GM23338 (cell line): Measurements from ENCODE around the gene ACOXL. TPM values are rescaled to one million over a fixed set of nuclear protein-coding genes. Genes with fewer than 3 reads are reported as not detected.

Experiments
- ATAC-seq: fragments of 200-7000 bp; cut with Tn5 transposase; 3 replicates; pipeline ENCODE4 v1.9.1; 2020
- DNase-seq: peaks from one replicate; pipeline ENCODE4 v3.0.0-alpha.2; 2015; ENCODE audit warnings: low spot score
- H2AFZ ChIP-seq: fragments of 200-600 bp; sonication (generic); 2 replicates; pipeline ENCODE4 v1.8.0; 2016; ENCODE audit warnings: antibody characterized with exemption, mild to moderate bottlenecking, moderate library complexity
- H3F3A ChIP-seq: fragments of 200-600 bp; sonication (generic); replicated peaks from 2 replicates; pipeline ENCODE4 v1.8.0; 2017; ENCODE audit warnings: antibody characterized with exemption, mixed run types, low read depth
- H3K27ac ChIP-seq: fragments of 200-600 bp; sonication (generic); 2 replicates; pipeline ENCODE4 v1.6.1; 2016; ENCODE audit warnings: low read depth
- H3K27me3 ChIP-seq: fragments of 200-600 bp; sonication (generic); 2 replicates; pipeline ENCODE4 v1.8.0; 2016; ENCODE audit warnings: mild to moderate bottlenecking, mixed run types, moderate library complexity; ENCODE audit not compliant: insufficient read depth
- H3K36me3 ChIP-seq: fragments of 200-600 bp; sonication (generic); 2 replicates; pipeline ENCODE4 v1.8.0; 2016; ENCODE audit warnings: mild to moderate bottlenecking; ENCODE audit not compliant: insufficient read depth
- H3K4me1 ChIP-seq: fragments of 200-600 bp; sonication (generic); 2 replicates; pipeline ENCODE4 v1.8.0; 2016; ENCODE audit warnings: mild to moderate bottlenecking, moderate library complexity; ENCODE audit not compliant: insufficient read depth
- H3K4me2 ChIP-seq: fragments of 200-600 bp; sonication (generic); 2 replicates; pipeline ENCODE4 v1.7.1; 2017; ENCODE audit warnings: mixed run types
- H3K4me3 ChIP-seq: fragments of 200-600 bp; sonication (generic); 2 replicates; pipeline ENCODE4 v1.6.1; 2016; ENCODE audit warnings: mixed run types
- H3K79me2 ChIP-seq: fragments of 200-600 bp; sonication (generic); replicated peaks from 2 replicates; pipeline ENCODE4 v1.8.0; 2017; ENCODE audit warnings: mild to moderate bottlenecking; ENCODE audit not compliant: insufficient read depth
- H3K9me2 ChIP-seq: fragments of 200-600 bp; sonication (generic); 2 replicates; pipeline ENCODE4 v1.8.0; 2017; ENCODE audit not compliant: insufficient read depth
- H4K20me1 ChIP-seq: fragments of 200-600 bp; sonication (generic); replicated peaks from 2 replicates; pipeline ENCODE4 v1.8.0; 2017; ENCODE audit warnings: mild to moderate bottlenecking; ENCODE audit not compliant: insufficient read depth
- H3K27ac Mint-ChIP-seq: 2 replicates; pipeline ENCODE4 v1.8.0; 2020; ENCODE audit warnings: inconsistent platforms, mild to moderate bottlenecking, moderate library complexity, mixed read lengths
- H3K27me3 Mint-ChIP-seq: 3 replicates; pipeline ENCODE4 v1.8.0; 2022; ENCODE audit warnings: low read depth, mild to moderate bottlenecking, moderate library complexity, mixed read lengths, inconsistent platforms; ENCODE audit not compliant: insufficient read depth, poor library complexity
- H3K36me3 Mint-ChIP-seq: 3 replicates; pipeline ENCODE4 v1.8.0; 2021; ENCODE audit warnings: low read depth, mild to moderate bottlenecking, inconsistent platforms, moderate library complexity, mixed read lengths
- H3K4me1 Mint-ChIP-seq: 3 replicates; pipeline ENCODE4 v1.8.0; 2020; ENCODE audit warnings: mild to moderate bottlenecking, inconsistent platforms, mixed read lengths
- H3K4me3 Mint-ChIP-seq: 3 replicates; pipeline ENCODE4 v1.8.0; 2021; ENCODE audit warnings: moderate library complexity, mild to moderate bottlenecking, inconsistent platforms, mixed read lengths
- H3K9me3 Mint-ChIP-seq: 3 replicates; pipeline ENCODE4 v1.8.0; 2020; ENCODE audit warnings: moderate library complexity, mild to moderate bottlenecking, inconsistent platforms, mixed read lengths
- CREB1 ChIP-seq: fragments of 250-450 bp; sonication (Bioruptor Pico); IDR thresholded peaks from 2 replicates; pipeline ENCODE4 v1.5.0; 2020; ENCODE audit warnings: low read depth, mild to moderate bottlenecking, moderate library complexity
- EZH2 ChIP-seq: fragments of 200-600 bp; sonication (generic); IDR thresholded peaks from one replicate; pipeline ENCODE4 v1.8.0; 2017; ENCODE audit warnings: antibody characterized with exemption, mild to moderate bottlenecking, low read depth; ENCODE audit not compliant: unreplicated experiment
- JUNB ChIP-seq: IDR thresholded peaks from one replicate; pipeline ENCODE4 v1.6.1; 2016; ENCODE audit warnings: antibody characterized with exemption; ENCODE audit not compliant: unreplicated experiment
- POLR2AphosphoS5 ChIP-seq: IDR thresholded peaks from 2 replicates; pipeline ENCODE4 v1.6.1; 2016; ENCODE audit warnings: antibody characterized with exemption, low read depth
- STAT1 ChIP-seq: IDR thresholded peaks from one replicate; pipeline ENCODE4 v1.6.1; 2016; ENCODE audit warnings: antibody characterized with exemption; ENCODE audit not compliant: unreplicated experiment
- polyA plus RNA-seq: library from polyadenylated mRNA; unstranded; fragments of >200 nt; fragmentation: Nextera tagmentation; extraction: Ambion mirVana; gene quantifications from 2 replicates; pipeline ENCODE4 v1.2.1, GENCODE V29; 2016
- total RNA-seq: library from RNA; depleted of rRNA; stranded (reverse); fragments of >200 nt; shearing (Covaris generic); gene quantifications from 2 replicates; pipeline ENCODE4 v1.2.3, GENCODE V29; 2014
- TF ChIP-seq, protein P1 (sequence below), 2 experiments: fragments of 200-600 bp in 1 of 2; sonication (generic) in 1 of 2; conservative IDR thresholded peaks; 2 replicates each; pipeline versions ENCODE4 v1.5.1 to v1.6.1; 2016 to 2017; ENCODE audit warnings: antibody characterized with exemption in 2 of 2, low read depth in 2 of 2, mild to moderate bottlenecking in 2 of 2, moderate library complexity in 1 of 2
- TF ChIP-seq, protein P2 (sequence below): fragments of 250-450 bp; sonication (Bioruptor Pico); IDR thresholded peaks from 2 replicates; pipeline ENCODE4 v1.5.0; 2020; ENCODE audit warnings: mild to moderate bottlenecking, moderate library complexity
- TF ChIP-seq, protein P3 (sequence below): IDR thresholded peaks from 2 replicates; pipeline ENCODE4 v1.6.1; 2016; ENCODE audit warnings: antibody characterized with exemption

Gene ACOXL
- total and polyA plus RNA-seq, 2 experiments from 2014 or later = 9.0 to 14.7 TPM

- DNase-seq (no peak), ATAC-seq (no peak)
- no peak overlapping the region for H3K27ac ChIP-seq
- H3K4me3 ChIP-seq = no peak overlapping the region
- H3K27me3 ChIP-seq = no peaks in the 10 kb centered on the region
- H3K36me3 ChIP-seq = no peaks in the 10 kb centered on the region
- H3F3A ChIP-seq = no peaks in the 10 kb centered on the region
- Mint-ChIP-seq H3K4me3 (no peak overlapping the region), H3K27ac (no peak overlapping the region), H3K4me1 (peaks cover 18% of the 10 kb centered on the region), H3K27me3 (peaks cover 3% of the 10 kb centered on the region), H3K36me3 (no peaks in the 10 kb centered on the region), H3K9me3 (no peaks in the 10 kb centered on the region)
- peaks cover 7% of the 10 kb centered on the region; the same call in 1 of the 2 replicates for H3K4me1 ChIP-seq
- H3K4me2 ChIP-seq = no peak overlapping the region
- H2AFZ ChIP-seq = no peak overlapping the region
- no peaks in the 10 kb centered on the region for H4K20me1 ChIP-seq
- no peaks in the 10 kb centered on the region for H3K9me2 ChIP-seq
- no peak for TF ChIP-seq STAT1
- no peak for TF ChIP-seq EZH2
- TF ChIP-seq, protein P1, sequence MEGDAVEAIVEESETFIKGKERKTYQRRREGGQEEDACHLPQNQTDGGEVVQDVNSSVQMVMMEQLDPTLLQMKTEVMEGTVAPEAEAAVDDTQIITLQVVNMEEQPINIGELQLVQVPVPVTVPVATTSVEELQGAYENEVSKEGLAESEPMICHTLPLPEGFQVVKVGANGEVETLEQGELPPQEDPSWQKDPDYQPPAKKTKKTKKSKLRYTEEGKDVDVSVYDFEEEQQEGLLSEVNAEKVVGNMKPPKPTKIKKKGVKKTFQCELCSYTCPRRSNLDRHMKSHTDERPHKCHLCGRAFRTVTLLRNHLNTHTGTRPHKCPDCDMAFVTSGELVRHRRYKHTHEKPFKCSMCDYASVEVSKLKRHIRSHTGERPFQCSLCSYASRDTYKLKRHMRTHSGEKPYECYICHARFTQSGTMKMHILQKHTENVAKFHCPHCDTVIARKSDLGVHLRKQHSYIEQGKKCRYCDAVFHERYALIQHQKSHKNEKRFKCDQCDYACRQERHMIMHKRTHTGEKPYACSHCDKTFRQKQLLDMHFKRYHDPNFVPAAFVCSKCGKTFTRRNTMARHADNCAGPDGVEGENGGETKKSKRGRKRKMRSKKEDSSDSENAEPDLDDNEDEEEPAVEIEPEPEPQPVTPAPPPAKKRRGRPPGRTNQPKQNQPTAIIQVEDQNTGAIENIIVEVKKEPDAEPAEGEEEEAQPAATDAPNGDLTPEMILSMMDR (conservative IDR thresholded peaks at IDR 0.05; ENCODE audit: low read depth in 2 of 2) = no peak
- no peak for TF ChIP-seq JUNB
- TF ChIP-seq, protein P2, sequence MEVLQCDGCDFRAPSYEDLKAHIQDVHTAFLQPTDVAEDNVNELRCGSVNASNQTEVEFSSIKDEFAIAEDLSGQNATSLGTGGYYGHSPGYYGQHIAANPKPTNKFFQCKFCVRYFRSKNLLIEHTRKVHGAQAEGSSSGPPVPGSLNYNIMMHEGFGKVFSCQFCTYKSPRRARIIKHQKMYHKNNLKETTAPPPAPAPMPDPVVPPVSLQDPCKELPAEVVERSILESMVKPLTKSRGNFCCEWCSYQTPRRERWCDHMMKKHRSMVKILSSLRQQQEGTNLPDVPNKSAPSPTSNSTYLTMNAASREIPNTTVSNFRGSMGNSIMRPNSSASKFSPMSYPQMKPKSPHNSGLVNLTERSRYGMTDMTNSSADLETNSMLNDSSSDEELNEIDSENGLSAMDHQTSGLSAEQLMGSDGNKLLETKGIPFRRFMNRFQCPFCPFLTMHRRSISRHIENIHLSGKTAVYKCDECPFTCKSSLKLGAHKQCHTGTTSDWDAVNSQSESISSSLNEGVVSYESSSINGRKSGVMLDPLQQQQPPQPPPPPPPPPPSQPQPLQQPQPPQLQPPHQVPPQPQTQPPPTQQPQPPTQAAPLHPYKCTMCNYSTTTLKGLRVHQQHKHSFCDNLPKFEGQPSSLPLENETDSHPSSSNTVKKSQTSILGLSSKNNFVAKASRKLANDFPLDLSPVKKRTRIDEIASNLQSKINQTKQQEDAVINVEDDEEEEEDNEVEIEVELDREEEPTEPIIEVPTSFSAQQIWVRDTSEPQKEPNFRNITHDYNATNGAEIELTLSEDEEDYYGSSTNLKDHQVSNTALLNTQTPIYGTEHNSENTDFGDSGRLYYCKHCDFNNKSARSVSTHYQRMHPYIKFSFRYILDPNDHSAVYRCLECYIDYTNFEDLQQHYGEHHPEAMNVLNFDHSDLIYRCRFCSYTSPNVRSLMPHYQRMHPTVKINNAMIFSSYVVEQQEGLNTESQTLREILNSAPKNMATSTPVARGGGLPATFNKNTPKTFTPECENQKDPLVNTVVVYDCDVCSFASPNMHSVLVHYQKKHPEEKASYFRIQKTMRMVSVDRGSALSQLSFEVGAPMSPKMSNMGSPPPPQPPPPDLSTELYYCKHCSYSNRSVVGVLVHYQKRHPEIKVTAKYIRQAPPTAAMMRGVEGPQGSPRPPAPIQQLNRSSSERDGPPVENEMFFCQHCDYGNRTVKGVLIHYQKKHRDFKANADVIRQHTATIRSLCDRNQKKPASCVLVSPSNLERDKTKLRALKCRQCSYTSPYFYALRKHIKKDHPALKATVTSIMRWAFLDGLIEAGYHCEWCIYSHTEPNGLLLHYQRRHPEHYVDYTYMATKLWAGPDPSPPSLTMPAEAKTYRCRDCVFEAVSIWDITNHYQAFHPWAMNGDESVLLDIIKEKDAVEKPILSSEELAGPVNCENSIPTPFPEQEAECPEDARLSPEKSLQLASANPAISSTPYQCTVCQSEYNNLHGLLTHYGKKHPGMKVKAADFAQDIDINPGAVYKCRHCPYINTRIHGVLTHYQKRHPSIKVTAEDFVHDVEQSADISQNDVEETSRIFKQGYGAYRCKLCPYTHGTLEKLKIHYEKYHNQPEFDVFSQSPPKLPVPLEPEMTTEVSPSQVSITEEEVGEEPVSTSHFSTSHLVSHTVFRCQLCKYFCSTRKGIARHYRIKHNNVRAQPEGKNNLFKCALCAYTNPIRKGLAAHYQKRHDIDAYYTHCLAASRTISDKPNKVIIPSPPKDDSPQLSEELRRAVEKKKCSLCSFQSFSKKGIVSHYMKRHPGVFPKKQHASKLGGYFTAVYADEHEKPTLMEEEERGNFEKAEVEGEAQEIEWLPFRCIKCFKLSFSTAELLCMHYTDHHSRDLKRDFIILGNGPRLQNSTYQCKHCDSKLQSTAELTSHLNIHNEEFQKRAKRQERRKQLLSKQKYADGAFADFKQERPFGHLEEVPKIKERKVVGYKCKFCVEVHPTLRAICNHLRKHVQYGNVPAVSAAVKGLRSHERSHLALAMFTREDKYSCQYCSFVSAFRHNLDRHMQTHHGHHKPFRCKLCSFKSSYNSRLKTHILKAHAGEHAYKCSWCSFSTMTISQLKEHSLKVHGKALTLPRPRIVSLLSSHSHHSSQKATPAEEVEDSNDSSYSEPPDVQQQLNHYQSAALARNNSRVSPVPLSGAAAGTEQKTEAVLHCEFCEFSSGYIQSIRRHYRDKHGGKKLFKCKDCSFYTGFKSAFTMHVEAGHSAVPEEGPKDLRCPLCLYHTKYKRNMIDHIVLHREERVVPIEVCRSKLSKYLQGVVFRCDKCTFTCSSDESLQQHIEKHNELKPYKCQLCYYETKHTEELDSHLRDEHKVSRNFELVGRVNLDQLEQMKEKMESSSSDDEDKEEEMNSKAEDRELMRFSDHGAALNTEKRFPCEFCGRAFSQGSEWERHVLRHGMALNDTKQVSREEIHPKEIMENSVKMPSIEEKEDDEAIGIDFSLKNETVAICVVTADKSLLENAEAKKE (CRISPR knock-in tag) = no peak
- no peak for TF ChIP-seq POLR2AphosphoS5
- TF ChIP-seq CREB1 (CRISPR knock-in tag) = no peak
- TF ChIP-seq, protein P3, sequence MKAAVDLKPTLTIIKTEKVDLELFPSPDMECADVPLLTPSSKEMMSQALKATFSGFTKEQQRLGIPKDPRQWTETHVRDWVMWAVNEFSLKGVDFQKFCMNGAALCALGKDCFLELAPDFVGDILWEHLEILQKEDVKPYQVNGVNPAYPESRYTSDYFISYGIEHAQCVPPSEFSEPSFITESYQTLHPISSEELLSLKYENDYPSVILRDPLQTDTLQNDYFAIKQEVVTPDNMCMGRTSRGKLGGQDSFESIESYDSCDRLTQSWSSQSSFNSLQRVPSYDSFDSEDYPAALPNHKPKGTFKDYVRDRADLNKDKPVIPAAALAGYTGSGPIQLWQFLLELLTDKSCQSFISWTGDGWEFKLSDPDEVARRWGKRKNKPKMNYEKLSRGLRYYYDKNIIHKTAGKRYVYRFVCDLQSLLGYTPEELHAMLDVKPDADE = no peak
- H3K79me2 ChIP-seq = no peaks in the 10 kb centered on the region
Observed at GRCh38 chr2:111066062-111066593, 333.8 kb downstream of the ACOXL start.
